Muscle of arm (tissue), 12 donors: ENCODE data around the gene NR2F2. TPM values are rescaled to one million over a fixed set of nuclear protein-coding genes. Genes with fewer than 3 reads are reported as not detected.

Experiments
- DNase-seq: peaks from one replicate; pipeline ENCODE4 v3.0.0-alpha.2; 2013
- polyA plus RNA-seq, 12 donors: library from polyadenylated mRNA; unstranded; fragments of 120-200 nt; gene quantifications; one replicate each; pipeline ENCODE4 v1.2.1, GENCODE V29; 2013; ENCODE audit not compliant: insufficient read length in 12 of 12

The NR2F2 gene
- polyA plus RNA-seq, 12 donors = 43.3 to 88.7 (median 55.2) TPM; not detected in 1

DNA sequence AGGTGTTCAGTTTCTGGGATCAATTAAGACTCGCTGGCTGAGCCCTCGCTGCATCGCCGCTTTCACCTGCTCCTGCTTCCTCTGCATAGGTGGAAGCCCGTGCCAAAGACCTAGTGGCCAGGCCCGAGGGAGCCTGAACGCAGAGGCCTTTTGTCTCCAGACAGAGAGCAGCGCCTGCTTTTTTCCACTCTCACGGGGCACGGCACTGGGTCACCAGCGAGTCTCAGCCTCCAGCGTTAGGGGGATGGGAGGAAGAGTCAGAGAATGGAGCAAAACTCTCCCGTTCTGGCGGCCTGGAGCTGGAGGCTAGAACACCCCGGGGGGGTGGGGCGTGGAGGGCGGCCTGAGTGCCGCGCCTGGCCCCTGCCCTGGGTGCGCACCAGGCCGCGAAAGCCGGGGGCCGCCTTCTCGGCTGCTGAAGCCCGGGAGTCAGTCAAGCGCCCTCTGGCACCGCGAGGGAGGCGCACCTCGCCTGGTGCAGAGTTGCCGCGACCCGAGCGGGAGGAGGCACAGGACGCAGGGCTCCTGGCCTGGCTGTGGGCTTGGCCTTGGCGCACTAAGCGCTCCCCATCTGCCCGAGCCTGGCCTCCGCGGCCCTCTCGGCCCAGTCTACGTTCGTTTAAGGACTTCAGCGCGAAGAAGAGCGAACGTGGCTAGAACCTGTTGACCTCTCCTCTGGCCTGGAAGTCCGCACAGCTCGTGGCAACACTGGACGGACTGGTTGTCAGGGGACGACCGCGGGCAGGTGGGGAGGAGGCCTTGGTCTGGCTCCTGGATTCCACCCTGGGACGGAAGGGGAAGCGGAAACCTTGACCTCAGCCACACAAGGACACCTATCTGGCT is 21.5 kb downstream of the NR2F2 start:
- no peak for DNase-seq

DNA sequence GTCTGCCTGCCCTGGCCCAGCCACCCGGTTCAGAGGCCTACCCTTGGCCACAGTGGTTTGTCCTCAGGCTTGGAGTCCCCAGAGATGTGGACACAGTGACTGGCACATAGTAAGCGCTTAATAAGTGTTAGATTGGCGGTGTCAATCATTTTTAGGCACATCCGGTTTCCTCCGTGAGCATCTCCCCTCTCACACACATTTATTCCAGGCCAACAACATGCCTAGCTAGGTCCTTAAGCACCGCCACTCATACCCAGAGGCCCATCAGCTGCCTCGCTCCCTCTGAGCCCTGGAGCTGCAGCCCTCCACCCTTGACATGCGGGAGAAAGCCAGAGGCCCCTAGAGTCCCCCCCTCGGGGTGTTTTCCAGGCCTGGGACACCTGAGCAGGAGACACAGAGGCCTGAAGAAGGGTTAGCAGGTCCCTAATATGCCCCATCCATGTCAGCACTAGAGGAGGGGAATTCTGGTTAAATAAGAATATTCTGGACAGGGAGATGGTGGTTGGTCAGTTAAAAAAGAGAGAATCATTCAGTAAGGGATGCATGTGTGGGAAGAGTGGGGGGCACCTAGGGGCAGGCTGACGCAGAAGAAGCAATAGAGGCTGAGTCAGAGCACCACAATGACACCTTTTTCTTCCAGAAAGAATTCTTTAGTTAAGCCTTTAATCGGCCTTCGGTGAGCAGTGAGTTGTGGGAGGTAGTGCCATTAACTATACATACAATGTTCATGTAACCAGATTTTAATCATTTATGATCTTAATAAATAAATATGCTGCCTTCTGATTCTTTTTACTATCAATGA is 22.3 kb downstream of the NR2F2 start:
- no peak for DNase-seq

GRCh38 chr15:96353416-96353929 is 23.0 kb downstream of the NR2F2 start:
- no peak for DNase-seq

GRCh38 chr15:96353930-96354730 is 23.6 kb downstream of the NR2F2 start:
- peak; percentile 56 for DNase-seq

GRCh38 chr15:96354731-96355567 is 24.4 kb downstream of the NR2F2 start:
- peak; percentile 59 for DNase-seq

GRCh38 chr15:96355568-96356187 is 25.2 kb downstream of the NR2F2 start:
- DNase-seq = peak; percentile 13

GRCh38 chr15:96356494-96357455 is 26.3 kb downstream of the NR2F2 start:
- DNase-seq = peak; percentile 87

GRCh38 chr15:96358001-96358801 is 27.7 kb downstream of the NR2F2 start:
- DNase-seq = no peak

DNA sequence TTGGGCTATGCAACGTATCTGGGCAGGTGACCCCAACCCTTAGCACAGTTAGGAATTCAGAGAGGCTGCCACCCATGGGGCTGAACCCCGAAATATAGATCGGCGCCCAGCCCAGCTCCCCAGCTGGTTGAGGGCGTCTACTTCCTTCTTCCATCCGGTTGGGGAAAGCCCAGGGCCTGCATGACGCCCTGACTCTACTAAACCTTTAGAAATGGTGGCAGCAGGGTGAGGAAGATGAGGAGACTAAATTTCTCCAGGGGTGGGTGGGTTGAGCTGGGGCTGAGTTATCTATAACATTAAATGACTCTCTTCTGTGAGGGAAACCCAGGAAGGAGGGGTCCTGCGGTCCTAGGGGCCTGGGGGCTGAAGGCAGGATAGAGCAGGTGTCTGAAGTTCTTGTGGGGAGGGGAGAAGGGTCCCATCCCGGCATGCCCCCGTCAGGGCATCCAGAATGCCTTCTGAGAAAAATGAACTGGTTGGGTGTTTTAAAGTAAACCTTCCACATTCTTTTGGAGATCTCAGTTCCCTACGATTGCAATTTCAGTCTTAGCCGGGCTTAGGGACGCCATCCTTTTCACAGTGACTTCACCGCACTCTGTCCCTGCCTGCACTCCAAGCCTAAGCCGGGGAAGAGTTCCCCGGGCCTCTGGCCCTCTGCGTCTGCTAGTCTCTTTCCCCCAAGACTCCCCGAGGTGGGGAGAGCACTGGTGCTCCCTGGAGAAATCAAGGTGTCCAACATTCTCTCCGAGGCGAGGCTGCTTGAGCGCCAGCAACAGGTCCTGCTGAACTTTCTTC is 28.5 kb downstream of the NR2F2 start:
- peak; percentile 1 for DNase-seq

DNA sequence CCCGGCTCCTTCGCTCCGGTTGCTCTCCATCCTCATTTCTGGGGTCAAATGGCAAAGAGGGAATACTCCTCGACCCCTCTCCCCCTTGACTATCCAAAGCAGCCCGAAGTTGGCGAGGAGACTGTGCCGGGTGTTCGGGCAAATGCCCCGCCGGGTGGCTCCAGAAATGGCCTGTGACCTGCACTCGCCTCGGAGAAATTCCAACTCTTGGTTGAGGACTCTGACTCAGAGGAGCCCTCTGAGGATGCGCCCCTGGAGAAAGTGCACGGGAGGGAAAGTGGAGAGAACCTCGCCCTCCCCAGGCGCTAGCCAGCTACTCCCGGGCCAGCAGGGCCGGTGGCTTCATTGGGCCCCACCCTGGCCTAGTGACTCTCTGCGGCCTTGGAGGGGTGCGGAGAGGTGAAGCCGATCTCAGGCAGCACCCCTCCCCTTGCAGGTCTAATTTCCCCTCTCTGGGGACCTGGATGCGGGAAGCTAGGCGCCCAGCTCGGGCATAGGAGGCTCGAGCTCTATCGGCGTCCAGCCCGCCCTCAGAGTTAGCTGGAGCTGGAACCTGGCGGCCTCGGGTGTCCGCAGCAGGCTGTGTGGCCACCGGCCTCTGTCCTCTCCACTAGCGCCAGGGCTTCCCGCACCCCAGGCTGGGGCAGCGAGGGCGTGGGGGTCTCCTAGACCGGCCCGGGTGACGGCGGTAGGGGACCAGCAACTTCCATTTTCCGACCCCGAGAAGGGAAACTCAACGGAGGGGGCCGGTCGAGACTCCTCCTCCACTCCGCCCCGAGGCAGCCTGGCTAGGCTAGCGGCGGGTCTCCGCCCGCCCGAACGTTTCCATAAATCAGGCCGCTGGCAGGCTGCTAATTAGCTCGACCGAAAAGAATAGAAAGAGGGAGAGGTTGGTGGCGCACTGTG is 29.4 kb downstream of the NR2F2 start:
- no peak for DNase-seq

DNA sequence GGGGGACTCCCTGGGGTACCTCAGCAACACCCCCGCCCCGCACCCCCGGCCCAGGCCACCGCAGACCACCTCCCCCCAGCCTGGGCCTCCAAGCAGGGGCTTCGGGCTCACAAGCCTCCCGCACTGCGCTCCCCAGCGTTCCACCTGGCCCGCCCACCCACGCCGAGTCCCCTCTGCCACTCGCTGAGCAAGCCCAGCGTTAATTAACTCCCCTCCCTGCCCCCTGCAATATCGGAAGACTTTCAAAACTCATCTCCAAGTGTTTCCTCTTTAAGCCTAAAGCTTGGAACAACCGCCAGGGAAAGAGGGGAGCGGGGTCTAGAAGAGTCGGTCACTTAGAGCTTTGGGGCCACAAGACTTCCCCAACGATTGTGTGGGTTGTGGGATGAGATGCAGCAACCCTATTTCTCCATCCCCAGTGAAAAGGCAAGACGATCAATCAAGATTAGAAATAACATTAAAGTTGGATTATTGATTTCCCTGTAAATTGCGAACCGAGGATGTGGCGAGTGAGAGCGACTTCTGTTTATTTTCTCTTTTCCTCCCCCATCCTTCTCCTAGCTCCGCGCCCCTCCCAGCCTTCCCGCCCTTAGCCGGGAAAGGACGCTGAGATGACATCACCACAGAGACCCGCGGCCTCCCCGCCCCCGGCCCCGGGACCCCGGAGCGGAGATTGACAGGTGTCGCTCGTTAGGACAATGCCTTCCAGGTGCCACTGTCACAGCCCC is 30.2 kb downstream of the NR2F2 start:
- DNase-seq = no peak

DNA sequence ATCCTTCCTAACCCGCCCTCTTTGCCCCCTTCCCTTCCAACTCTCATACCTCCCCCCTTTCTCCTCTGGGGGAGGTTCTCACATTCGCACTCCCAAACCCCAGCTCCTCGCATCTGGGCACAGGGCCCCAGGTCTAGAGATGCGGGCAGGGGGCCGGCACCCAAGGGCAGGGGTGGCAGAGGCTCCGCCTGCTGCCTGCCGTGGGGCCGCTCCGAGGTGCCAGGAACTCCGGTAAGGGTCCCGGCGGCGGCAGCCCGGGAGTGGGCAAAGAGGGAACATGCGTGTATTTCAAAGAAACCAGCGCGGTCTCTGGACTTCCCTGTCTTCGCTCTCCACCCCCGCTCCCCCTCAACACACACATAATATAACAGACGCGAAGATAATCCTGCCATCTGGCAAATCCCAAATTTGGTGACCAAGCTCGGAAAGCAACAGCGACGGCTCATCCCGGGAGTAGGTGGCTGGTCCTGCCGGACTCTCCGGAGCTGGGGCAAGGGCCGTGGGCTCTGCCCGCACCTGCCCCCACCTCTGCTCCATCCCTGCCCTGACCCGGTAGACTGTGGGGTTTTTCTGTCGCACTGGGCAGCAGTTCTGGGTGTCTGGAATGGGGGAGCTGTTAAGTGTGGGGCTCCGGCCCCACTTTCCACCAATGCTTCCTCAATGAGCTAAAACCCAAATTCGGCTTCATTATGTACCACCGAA is 31.0 kb downstream of the NR2F2 start:
- DNase-seq = no peak

DNA sequence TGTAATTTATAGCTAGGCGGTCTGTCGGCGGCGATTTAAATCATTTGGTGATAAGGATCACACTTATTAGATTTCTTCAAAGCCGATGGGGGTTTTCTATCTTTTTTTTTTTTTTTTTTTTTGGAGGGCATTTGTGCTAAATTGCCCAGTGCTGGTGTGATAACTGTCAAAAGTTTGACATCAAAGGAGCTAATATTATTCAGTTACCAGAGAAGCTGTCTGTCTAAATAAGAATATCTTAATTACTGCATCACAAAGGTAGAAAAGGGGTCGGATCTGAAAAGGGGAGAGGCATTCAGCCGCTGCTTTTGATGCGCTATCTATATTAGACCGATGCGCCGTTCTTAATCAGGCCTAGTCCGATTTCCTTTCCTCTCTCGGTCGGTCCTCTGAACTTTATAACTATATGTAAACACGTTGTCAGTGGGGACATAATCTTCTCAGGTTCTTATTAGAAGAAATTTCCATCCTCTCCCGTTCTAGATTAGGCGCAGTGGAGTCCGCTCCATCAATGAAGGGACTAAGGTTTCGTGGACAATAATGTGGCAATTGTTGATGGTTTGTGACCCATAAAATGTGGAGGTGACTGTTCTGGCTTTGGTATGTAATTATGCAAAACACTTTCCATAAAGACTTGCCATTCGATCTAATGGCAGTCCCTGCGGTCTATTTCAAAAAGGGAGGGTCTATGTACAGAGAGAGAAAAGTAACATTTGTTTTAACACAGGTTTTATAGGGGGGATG is 31.7 kb downstream of the NR2F2 start:
- DNase-seq = no peak
